AG20443 (cell line): ENCODE measurements around the gene GPLD1.
"Not testable (repeated sequence)": the region's sequence is repeated elsewhere in the genome, so short reads cannot be mapped to it uniquely, and the experiment has no call there.

ENCODE experiments used
- DNase-seq: peaks from one replicate; pipeline ENCODE4 v3.0.0; 2012; ENCODE audit warnings: low spot score, mixed read lengths

The GPLD1 gene

DNA sequence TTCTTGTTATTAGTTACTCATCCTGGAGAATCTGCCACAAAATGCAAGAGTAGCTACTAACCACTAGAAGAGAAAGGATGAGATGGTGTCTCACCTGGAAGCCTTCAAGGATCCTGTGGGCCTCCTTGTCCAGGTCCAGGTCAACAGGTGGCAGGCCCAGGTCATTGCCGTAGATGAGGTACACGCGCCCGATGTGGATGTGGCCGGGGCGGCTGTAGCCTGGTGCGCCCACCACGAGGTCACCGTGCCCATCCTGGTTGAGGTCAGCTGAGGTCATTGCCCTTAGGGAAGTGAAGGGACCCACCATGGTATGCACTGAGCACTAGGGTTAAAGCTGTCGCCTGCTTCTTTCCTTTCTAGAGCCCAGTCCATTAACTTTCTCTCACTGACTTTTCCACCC, 35.5 kb downstream of the GPLD1 start:
- no peak for DNase-seq

DNA sequence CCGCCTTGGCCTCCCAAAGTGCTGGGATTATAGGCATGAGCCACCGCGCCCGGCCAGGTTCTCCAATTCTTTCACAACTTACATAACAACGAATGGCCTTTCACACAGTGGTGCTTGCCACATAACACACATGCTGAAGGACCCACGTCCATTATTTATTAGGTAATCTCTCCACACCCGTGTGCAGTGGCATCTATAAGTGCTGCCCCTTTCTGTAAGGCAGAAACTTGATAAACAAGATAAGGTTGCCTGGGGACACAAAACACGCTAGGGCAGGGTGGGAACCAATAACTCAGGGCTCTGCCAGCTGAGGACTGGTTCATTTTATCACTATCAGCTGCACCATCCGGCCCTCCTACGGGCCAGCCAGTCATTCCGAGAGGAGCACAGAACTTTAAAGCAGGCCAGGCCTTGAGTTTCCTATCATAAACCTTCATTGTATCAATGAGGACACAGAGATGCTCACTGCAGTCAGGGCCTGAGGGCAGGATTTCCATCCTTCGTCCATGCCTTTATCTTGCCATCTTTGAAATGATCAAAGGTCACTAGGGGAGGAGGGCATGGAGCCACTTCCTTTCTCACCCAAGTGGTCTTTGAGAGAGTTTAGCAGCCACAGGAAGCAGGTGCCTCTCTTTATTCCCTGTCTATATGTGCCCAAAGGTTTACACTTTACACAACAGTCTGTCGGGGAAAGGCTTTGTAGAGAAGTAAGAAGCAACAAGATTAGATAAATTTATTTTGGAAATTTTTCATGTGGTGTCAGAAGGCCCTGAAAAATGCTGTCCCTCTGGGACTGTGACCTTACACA, 37.6 kb downstream of the GPLD1 start:
- DNase-seq = no peak

DNA sequence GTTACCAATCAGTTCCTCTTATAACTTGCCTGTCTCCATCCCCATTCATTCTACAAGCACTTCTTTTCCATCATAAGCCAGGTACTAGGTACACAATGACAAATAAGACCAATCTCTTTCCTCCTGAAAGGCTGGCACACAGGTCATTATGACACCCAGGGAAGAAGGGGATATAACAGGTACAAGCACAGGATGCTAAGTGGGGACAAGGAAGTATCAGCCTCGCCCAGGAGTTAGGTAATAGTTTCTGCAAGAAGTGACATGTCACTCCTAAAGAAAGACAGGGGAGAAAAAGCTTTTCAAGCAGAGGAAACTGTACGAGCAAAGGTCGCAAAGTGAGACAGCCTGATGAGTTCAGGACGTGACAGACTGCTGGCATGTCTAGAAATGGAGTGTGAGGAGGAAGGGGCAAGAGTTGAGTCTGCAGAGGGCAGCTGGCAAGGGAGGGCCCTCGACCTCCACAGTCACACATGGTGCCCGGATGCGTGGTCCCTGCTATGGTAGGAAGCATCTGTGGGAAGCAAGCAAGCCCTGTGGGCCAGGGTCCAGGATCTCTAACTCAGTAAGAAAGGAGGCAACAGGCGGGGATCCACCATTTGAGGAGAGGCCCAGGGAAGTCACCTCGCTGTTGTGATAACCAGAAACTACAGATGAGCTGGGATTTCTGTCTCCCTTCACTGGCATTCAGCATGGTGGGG, 40.4 kb downstream of the GPLD1 start:
- no peak for DNase-seq

DNA sequence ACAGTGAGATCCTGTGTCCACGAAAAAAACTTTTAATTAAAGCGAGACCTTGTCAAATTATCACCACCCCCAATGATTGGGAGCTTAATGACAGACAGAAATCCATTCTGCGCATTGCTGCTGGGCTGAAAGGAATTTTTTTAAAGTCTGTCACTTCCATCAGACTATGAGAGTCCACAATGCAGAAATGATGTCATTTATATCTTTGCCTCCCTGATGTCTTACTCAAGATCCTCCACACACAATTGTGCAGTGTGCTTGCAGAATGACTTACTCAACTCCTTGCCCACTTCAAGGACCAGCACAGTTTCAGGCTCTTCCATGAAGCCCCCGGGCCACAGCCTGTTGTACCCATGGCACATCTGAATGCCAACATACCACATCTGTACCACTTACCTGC, 41.0 kb downstream of the GPLD1 start:
- no peak for DNase-seq

DNA sequence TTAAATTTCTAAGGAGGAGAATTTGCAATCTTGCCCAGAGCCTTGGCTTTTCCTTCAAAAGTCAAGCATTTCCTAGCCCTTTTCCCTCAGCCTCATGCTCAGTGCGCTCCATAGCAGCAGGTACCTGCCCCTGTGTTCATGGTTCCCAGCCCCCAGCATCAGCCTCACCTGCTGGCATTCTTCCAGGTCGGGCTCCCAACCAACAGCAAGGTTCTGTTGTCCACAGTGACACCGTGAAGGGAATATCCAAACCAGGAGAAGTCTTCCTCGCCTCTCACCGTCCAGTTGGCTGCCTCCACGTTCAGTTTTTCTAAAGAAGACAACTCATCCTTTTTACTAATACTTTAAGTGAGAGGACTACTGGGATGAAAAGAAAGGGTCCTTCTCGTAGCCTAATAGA, 42.7 kb downstream of the GPLD1 start:
- DNase-seq = no peak

DNA sequence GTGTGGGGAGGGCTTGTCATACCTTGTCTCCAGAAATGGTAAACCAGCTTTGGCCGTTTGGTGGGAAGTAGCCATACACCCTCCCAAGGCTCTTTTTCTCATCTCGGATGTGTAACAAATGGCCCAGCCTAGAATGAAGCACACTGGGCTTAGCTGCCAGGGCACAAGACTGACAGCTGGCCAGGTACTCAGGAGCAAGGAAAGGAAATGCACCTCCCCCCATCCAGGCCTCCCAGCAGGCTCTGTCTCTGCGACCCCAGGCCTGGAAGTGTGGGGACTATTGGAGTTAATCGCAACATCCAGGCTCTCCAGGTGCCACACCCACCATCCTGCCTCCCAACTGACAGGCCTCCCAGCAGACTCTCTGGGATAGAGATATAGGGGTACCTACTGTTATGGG, 43.7 kb downstream of the GPLD1 start:
- DNase-seq = no peak

DNA sequence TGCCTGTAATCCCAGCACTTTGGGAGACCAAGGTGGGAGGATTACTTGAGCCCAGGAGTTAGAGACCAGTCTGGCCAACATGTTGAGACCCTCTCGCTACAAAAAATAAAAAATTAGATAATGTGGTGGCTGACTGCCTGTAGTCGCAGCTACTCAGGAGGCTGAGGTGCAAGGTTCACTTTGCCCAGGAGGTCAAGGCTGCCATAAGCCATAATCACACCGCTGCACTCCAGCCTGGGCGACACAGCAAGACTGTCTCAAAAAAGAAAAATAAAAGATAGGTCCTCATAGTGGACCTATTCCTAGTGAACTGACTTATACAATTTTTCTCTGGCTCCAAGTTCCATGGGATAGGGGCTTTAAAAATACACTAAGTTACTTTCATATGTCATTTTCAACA, 44.8 kb downstream of the GPLD1 start:
- DNase-seq = no peak

DNA sequence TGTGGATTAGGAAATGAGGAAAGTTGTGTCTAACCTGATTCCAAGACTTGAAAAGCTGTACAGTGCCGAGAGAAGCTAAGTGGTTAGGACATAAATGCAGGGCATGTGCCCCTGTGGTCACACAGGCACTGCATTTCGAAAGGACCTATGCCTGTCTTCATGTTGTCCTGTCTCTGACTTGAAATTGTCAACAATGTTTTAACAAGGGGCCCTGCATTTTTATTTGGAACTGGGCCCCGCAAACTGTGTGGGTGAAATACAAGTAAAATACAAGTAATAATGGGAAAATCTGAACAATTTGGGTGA, 47.8 kb downstream of the GPLD1 start:
- DNase-seq = no peak

DNA sequence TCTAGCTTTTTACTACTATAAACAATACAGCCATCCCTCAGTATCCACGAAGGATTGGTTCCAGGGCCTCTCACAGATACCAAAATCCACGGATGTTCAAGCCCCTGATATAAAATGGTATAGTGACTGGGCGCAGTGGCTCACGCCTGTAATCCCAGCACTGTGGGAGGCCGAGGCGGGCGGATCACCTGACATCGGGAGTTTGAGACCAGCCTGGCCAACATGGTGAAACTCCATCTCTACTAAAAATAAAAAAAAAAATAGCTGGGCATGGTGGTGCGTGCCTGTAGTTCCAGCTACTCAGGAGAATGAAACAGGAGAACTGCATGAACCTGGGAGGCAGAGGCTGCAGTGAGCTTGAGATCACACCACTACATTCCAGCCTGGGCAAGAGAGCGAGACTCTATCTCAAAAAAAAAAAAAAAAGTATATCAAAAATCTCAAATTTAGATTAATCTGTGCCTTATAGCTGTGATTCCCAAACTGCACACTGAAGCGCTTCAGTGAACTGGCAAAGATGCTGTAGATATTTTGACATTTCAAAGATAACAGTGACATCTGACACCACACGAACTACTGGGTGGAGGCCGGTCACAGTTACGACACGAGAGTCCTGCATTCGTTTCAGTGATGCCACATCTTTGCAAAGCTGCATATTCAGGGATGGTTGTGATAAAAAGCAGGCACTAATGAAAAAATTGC, 48.3 kb downstream of the GPLD1 start:
- no peak for DNase-seq

DNA sequence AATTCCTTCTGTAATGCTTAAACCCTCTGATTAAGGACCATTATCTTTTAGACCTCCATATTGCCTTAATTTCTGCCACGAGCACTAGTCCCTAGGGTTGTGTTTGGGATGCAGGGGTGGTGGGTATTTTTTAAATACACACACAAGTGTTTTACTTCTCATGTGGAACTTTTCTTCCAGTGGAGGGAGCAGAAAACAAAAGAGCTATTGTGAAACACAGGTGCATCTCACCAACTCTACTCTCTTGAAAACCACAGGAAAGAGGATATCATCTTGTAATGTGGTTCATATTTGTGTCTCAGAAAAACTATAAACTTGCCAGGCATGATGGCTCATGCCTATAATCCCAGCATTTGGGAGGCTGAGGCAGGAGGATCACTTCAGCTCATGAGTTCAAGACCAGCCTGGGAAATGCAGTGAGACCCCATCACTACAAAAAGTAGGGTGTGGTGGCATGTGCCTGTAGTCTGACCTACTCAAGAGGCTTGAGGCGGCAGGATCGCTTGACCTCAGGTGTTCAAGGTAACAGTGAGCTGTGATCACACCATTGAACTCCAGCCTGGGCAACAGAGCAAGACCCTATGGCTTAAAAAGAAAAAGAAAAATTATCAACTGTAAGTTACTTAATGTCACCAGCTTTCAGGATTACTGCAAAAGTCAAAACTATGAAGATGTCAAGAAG, 49.4 kb downstream of the GPLD1 start:
- no peak for DNase-seq

DNA sequence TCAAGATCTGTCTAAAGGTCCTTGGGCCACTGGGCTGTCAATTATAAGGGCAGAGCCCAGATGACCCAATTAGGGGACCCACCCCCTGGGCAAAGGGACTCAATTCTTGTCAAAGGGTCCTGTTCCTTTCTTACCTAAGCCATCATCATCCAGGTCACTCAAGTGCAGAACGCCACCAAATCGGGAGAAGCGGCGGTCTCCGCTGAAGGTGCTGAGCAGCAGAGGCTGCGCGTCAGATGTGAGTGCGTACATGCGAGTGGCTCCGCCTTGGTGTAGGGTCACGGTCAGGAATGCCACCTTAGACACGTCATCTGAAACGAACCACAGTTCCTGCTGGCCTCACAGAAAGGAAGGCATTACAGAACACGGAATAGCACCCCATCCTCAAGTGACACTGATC, 52.4 kb downstream of the GPLD1 start:
- no peak for DNase-seq

DNA sequence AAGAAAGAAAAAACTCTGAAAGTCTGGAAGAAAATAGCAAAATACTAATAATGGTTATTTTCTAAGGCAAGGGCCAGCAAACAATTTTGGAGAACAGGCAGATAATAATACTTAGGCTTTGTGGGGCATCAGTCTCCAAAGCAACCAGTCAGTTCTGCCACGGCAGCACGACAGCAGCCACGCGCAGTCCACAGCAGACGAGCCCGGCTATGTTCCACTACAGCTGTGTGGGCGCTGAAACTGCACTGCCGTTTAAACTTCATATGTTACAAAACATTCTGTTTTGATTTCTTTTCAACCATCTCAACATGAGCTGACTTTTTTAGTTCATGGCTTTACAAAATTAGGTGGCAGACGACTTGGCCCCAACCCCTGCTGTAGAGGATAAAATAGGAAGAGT, 56.8 kb downstream of the GPLD1 start:
- no peak for DNase-seq

DNA sequence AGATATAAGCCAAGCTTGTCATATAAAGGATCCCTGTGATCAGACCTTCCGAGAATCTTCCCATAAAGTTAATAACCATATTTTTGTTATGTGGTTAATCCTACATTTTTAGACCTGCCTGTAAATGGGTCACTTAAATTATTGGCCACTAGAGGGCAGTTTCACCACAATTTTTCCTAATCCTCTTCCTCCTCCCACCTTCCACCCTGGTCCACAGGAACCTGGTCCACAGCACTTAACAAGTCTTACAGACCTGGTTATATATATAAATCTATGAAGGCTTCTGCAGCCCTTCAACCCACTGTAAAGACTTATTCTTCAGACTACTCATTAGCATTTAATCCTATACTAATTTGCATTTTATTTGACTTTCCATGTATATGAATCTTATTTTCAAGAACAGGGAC, 58.3 kb downstream of the GPLD1 start:
- DNase-seq = peak; percentile 60

DNA sequence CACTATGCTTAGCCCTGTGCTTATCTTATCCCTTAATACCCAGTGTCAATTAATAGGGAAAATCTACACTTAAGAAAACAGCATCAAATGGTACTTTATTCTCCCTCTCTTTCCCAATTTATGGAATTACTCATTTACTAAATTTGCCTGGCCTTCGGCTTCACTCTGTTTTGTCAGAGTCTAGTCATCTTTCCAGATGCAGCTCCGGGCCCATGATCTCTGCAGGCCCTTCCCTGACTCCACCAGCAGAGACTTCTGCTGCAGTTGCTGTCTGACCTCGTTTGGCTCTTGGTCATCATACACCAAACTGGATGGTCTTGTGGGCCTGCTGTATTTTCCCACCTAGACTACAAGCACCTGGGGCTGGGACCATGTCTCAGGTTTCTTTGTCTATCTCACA, 59.3 kb downstream of the GPLD1 start:
- peak; percentile 71 for DNase-seq

DNA sequence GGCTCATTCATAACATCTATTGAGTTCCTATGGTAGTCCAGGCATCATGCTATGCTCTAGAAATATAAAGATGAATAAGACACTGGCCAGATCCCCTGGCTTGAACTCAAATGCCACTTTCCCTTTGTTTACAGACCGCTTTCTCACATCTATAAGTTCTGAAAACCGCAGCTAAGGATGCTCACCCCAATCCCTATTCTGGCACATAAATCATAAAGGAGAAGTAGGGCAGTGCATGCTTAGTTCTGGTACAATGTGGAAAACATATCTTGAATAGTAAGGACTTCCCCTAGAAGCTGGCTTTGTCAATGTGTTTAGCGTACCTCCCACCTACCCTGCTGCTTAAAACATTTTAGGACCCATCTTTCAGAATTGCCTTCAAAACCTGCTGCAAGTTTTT, 60.2 kb downstream of the GPLD1 start:
- no peak for DNase-seq

DNA sequence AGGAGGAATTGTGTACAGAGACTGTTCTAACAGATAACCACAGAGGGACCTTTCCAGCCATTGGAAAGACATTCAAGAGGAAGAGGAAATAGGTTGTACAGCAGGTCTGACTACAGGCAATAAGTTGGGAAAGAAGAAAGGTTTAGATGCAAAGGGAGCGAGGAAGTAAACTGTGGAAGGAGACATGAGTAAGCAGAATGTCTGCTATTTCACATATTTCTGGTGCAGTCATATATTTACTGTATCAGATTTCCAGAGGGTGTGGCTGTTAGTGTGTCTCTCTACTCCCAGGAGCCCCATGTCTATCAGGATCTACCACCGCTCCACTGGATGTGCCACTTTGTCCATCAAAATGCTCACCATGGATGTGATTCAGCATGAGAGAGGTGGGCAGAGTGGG, 60.8 kb downstream of the GPLD1 start:
- peak; percentile 32 for DNase-seq

DNA sequence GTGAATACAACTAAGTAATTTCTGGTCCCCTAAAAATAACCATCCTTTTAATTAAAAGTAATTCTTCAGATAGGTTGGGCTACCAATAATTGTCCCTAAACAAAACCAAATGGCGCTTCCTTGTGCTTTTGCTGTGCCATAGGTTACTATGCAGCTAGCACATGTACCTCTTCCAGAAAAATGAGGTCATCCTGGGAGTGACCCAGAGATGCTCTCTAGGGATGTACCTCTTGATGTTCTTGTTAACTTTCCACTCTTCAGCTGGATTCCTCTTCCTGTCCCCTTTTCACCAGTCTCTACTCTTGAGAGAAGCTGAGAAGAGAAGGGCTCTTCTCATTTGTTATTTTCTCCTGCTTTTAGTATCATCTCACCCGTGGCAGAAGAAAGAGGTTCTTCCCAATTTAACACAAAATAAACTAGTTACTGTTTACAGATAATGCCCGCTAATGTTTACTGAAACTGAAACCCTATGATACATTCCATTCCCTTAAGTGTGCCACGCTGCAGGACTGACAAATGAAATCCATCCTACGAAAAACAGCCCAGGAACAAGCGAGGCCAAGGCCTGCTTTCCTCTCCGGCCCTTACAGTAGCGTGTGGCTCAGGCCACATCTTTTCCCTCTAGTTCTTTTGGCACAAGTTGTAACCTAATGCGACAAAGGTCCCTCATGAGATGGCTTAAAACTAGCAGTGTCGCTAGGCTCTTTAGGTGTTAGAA, 62.5 kb downstream of the GPLD1 start:
- no peak for DNase-seq

DNA sequence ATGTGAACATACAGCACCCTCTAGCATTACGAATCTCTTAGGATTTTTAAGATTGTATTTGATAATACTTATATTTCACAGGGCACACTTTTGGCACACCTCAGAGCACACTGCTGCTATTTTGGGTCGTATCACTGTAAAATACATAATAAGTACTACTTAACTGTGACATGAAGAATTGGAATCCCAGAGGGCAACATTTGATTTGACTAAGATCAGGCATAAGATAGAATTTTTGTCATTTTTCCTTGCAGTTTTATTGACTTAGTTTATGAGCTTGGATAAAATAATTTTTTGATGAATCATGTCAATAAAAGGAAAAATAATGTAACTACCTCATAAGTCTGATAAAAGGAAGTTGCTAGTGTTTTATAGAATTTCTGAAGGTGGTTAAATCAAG, 64.3 kb downstream of the GPLD1 start:
- no peak for DNase-seq

DNA sequence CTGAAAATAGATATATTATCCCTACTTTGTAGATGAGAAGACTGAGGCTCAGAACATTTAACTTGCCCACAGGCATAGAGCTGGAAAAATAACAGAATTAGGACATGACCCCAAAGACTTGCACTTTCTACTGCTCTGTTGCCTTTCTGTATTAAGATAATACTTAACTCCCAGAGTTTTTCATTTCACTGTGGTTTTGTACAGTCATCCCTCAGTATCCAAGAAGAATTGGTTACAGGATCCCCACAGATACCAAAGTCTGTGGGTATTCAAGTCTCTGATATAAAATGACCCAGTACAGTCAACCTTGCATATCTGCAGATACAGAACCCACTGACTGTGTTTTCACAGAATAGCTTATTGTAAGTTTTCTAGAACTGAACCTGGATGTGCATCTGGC, 69.9 kb downstream of the GPLD1 start:
- DNase-seq = no peak

DNA sequence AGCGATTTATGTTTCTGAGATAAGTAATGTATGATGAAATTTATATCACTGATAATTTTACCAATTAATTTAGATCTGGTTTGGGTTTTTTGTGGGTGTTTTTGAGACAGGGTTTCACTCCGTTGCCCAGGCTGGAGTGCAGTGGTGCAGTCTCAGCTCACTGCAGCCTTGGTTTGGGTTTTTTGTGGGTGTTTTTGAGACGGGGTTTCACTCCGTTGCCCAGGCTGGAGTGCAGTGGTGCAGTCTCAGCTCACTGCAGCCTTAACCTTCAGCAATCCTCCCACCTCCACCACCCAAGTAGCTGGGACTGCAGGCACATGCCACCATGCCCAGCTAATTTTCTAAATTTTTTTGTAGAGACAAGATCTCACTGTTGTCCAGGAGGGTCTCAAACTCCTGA, 73.6 kb downstream of the GPLD1 start:
- no peak for DNase-seq

DNA sequence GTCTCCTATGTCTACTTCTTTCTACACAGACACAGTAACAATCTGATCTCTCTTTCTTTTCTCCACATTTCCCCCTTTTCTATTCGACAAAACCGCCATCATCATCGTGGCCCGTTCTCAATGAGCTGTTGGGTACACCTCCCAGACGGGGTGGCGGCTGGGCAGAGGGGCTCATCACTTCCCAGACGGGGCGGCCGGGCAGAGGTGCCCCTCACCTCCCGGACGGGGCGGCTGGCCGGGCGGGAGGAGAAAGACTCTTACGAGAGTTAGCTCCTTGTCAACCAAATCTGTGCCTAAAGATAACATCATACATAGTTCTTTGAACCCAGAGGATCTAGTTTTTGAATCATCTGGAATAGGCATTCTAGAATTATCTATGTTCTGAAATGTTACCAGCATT, 74.8 kb downstream of the GPLD1 start:
- DNase-seq = not testable (repeated sequence)

DNA sequence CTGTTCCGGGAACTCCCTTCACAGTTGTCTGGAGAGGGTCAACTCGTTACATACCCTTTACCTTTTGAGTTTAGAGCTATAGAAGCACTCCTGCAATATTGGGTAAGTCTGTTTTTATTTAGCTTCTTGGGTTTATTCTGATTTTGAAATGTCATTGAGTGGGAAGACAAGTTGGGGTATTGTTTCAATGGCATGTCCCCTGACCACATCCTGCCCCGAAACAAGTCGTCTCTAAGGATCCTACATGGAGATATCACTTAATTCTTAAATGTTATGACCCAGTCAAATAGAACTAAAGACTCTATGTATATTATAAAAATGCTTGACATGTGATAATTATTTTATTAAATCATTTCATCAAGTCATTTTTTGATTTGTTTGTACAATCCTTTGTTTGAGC, 77.1 kb downstream of the GPLD1 start:
- DNase-seq = no peak
